BLaER1 treated with 17β-estradiol and CSF1 and Interleukin-3, amounts not matched to agents 10 nM and 100 nM (cell line): ENCODE measurements around the gene MEI1.

ENCODE experiments used
- H3K27ac ChIP-seq, 11 experiments: shearing (Covaris generic); formaldehyde crosslinking; 2 replicates each; pipeline ENCODE4 v1.8.1; 2022
- H3K27me3 ChIP-seq, 11 experiments: shearing (Covaris generic); formaldehyde crosslinking; 2 replicates each; pipeline ENCODE4 v1.8.1; 2022
- H3K36me3 ChIP-seq, 11 experiments: shearing (Covaris generic); formaldehyde crosslinking; 2 replicates each; pipeline ENCODE4 v1.8.1; 2022
- H3K4me1 ChIP-seq, 10 experiments: shearing (Covaris generic); formaldehyde crosslinking; 2 replicates each; pipeline ENCODE4 v1.8.1; 2022
- H3K4me2 ChIP-seq, 11 experiments: shearing (Covaris generic); formaldehyde crosslinking; 2 replicates each; pipeline ENCODE4 v1.8.1; 2022
- H3K4me3 ChIP-seq, 10 experiments: shearing (Covaris generic); formaldehyde crosslinking; 2 replicates each; pipeline ENCODE4 v1.8.1; 2022
- H3K9ac ChIP-seq, 11 experiments: shearing (Covaris generic); formaldehyde crosslinking; 2 replicates each; pipeline ENCODE4 v1.8.1; 2022
- H3K9me3 ChIP-seq, 11 experiments: shearing (Covaris generic); formaldehyde crosslinking; replicated peaks in 1 of 11; 2 replicates each; pipeline ENCODE4 v1.8.1; 2022
- H4K20me1 ChIP-seq, 11 experiments: shearing (Covaris generic); formaldehyde crosslinking; 2 replicates each; pipeline ENCODE4 v1.8.1; 2022
- Cebpa-rat ChIP-seq, 11 experiments: shearing (Covaris generic); IDR thresholded peaks; 2 replicates each; pipeline ENCODE4 v1.8.1; 2022

Gene MEI1

GRCh38 chr22:41815716-41816115, 116.4 kb downstream of the MEI1 start:
- Histone ChIP-seq H3K4me1 (peaks cover 5 to 9% (median 6%) of the 10 kb centered on the region in 10 experiments), H3K36me3 (peaks cover 35 to 87% (median 66%) of the 10 kb centered on the region in 11 experiments), H3K9ac (no peak overlapping the region), H3K27me3 (no peaks in the 10 kb centered on the region), H3K4me3 (no peak overlapping the region), H3K4me2 (no peak overlapping the region), H3K27ac (no peak overlapping the region), H4K20me1 (peaks cover 0 to 14% (median 0%) of the 10 kb centered on the region in 11 experiments; a peak in 3 of 22 replicates), H3K9me3 (no peaks in the 10 kb centered on the region)
- TF ChIP-seq Cebpa-rat (IDR thresholded peaks at IDR 0.05) = no peak

- TF ChIP-seq Cebpa-rat (IDR thresholded peaks at IDR 0.05) = no peak
- Histone ChIP-seq H3K36me3 (peaks cover 35 to 81% (median 61%) of the 10 kb centered on the region in 11 experiments), H3K9me3 (no peaks in the 10 kb centered on the region), H3K9ac (no peak overlapping the region), H3K4me1 (peaks cover 10 to 14% (median 10%) of the 10 kb centered on the region in 10 experiments), H3K27ac (no peak overlapping the region), H3K4me3 (no peak overlapping the region), H3K27me3 (no peaks in the 10 kb centered on the region), H3K4me2 (no peak overlapping the region), H4K20me1 (peaks cover 0 to 14% (median 0%) of the 10 kb centered on the region in 11 experiments; a peak in 2 of 22 replicates)
Observed at GRCh38 chr22:41816241-41816640, 116.9 kb downstream of the MEI1 start.

- Histone ChIP-seq H3K4me2 (no peak overlapping the region), H3K9ac (no peak overlapping the region), H4K20me1 (peaks cover 0 to 14% (median 2%) of the 10 kb centered on the region in 11 experiments; a peak in 4 of 22 replicates), H3K36me3 (peaks cover 30 to 75% (median 56%) of the 10 kb centered on the region in 11 experiments), H3K4me3 (no peak overlapping the region), H3K27ac (no peak overlapping the region), H3K27me3 (no peaks in the 10 kb centered on the region), H3K4me1 (peaks cover 10 to 19% (median 15%) of the 10 kb centered on the region in 10 experiments), H3K9me3 (no peaks in the 10 kb centered on the region)
- no peak for TF ChIP-seq Cebpa-rat (IDR thresholded peaks at IDR 0.05)
Observed at GRCh38 chr22:41816871-41817270, 117.6 kb downstream of the MEI1 start.

- no peak for TF ChIP-seq Cebpa-rat (IDR thresholded peaks at IDR 0.05)
- H3K4me3 ChIP-seq = no peak overlapping the region
- H3K4me2 ChIP-seq = no peak overlapping the region
- peaks cover 0 to 18% (median 9%) of the 10 kb centered on the region in 11 experiments; a peak in 7 of 22 replicates for H4K20me1 ChIP-seq
- H3K27ac ChIP-seq = no peak overlapping the region
- peaks cover 23 to 65% (median 48%) of the 10 kb centered on the region in 11 experiments for H3K36me3 ChIP-seq
- no peaks in the 10 kb centered on the region for H3K9me3 ChIP-seq
- no peaks in the 10 kb centered on the region for H3K27me3 ChIP-seq
- no peak overlapping the region for H3K9ac ChIP-seq
- H3K4me1 ChIP-seq = peaks cover 10 to 26% (median 20%) of the 10 kb centered on the region in 10 experiments
Observed at GRCh38 chr22:41818011-41818410, 118.7 kb downstream of the MEI1 start.

- no peak overlapping the region for H3K4me2 ChIP-seq
- no peak overlapping the region for H3K4me3 ChIP-seq
- H3K9ac ChIP-seq = no peak overlapping the region
- peaks cover 10 to 26% (median 20%) of the 10 kb centered on the region in 10 experiments for H3K4me1 ChIP-seq
- peaks cover 0 to 14% (median 9%) of the 10 kb centered on the region in 11 experiments; a peak in 6 of 22 replicates for H4K20me1 ChIP-seq
- no peak for TF ChIP-seq Cebpa-rat (IDR thresholded peaks at IDR 0.05)
- H3K27me3 ChIP-seq = no peaks in the 10 kb centered on the region
- H3K36me3 ChIP-seq = peaks cover 19 to 64% (median 47%) of the 10 kb centered on the region in 11 experiments
- H3K9me3 ChIP-seq = no peaks in the 10 kb centered on the region
- H3K27ac ChIP-seq = no peak overlapping the region
Observed at GRCh38 chr22:41818596-41818995, 119.3 kb downstream of the MEI1 start.

GRCh38 chr22:41819257-41819656, 120.0 kb downstream of the MEI1 start:
- Histone ChIP-seq H3K27ac (no peak overlapping the region), H3K4me3 (no peak overlapping the region), H3K27me3 (no peaks in the 10 kb centered on the region), H3K4me2 (no peak overlapping the region), H3K4me1 (peaks cover 10 to 31% (median 23%) of the 10 kb centered on the region in 10 experiments), H3K9me3 (no peaks in the 10 kb centered on the region), H3K9ac (peak overlapping the region in 3 of 11 experiments; percentile 3 to 19 (median 7); a peak in 1 of 22 replicates), H4K20me1 (peaks cover 0 to 14% (median 8%) of the 10 kb centered on the region in 11 experiments; a peak in 6 of 22 replicates), H3K36me3 (peaks cover 21 to 64% (median 43%) of the 10 kb centered on the region in 11 experiments; a peak in 21 of 22 replicates)
- no peak for TF ChIP-seq Cebpa-rat (IDR thresholded peaks at IDR 0.05)

GRCh38 chr22:41820447-41820846, 121.1 kb downstream of the MEI1 start:
- peaks cover 18 to 43% (median 35%) of the 10 kb centered on the region in 10 experiments for H3K4me1 ChIP-seq
- no peak for TF ChIP-seq Cebpa-rat (IDR thresholded peaks at IDR 0.05)
- no peak overlapping the region for H3K4me3 ChIP-seq
- H3K4me2 ChIP-seq = peak overlapping the region in 10 of 11 experiments; percentile 30 to 69 (median 48); a peak in 17 of 22 replicates
- no peaks in the 10 kb centered on the region for H3K27me3 ChIP-seq
- peaks cover 19 to 60% (median 33%) of the 10 kb centered on the region in 11 experiments; a peak in 20 of 22 replicates for H3K36me3 ChIP-seq
- 0 out of 22 replicates have a peak overlapping the region, but pooled peaks of 1 of the 11 experiments have one; percentile 7 for H3K27ac ChIP-seq
- peaks cover 0 to 14% (median 7%) of the 10 kb centered on the region in 11 experiments; a peak in 6 of 22 replicates for H4K20me1 ChIP-seq
- peak overlapping the region in 4 of 11 experiments; percentile 2 to 36 (median 26); a peak in 2 of 22 replicates for H3K9ac ChIP-seq
- no peaks in the 10 kb centered on the region for H3K9me3 ChIP-seq

GRCh38 chr22:41821471-41822316, 122.4 kb downstream of the MEI1 start:
- H3K9ac ChIP-seq = peak overlapping the region in 3 of 11 experiments; percentile 6 to 12 (median 7); a peak in 3 of 22 replicates
- H3K9me3 ChIP-seq = no peaks in the 10 kb centered on the region
- H3K4me1 ChIP-seq = peaks cover 21 to 46% (median 36%) of the 10 kb centered on the region in 10 experiments
- H3K4me3 ChIP-seq = no peak overlapping the region
- peak overlapping the region in 5 of 11 experiments; percentile 0 to 45 (median 19); a peak in 4 of 22 replicates for H3K27ac ChIP-seq
- TF ChIP-seq Cebpa-rat (IDR thresholded peaks at IDR 0.05) = no peak
- peak overlapping the region in 5 of 11 experiments; percentile 7 to 30 (median 15); a peak in 6 of 22 replicates for H3K4me2 ChIP-seq
- H4K20me1 ChIP-seq = peaks cover 0 to 14% (median 7%) of the 10 kb centered on the region in 11 experiments; a peak in 6 of 22 replicates
- peaks cover 10 to 61% (median 40%) of the 10 kb centered on the region in 11 experiments; a peak in 20 of 22 replicates for H3K36me3 ChIP-seq
- H3K27me3 ChIP-seq = no peaks in the 10 kb centered on the region
